ENCODE data around the gene SHH. TPM values are rescaled to one million over a fixed set of nuclear protein-coding genes. Genes with fewer than 3 reads are reported as not detected.

SHH gene
- total RNA-seq, 1 experiment from 2014 or later: 7.9 TPM

Other genes starting within 250 kb of the SHH start
- gene RBM33, start 167.8 kb downstream of the SHH start, total RNA-seq (2014; rRNA removed; shearing (Covaris generic)): 20.9 and 22.9 TPM in 2 replicates

Data from NCI-H460 (cell line).